HG02938 (cell line): ENCODE results near the gene NUDT6.
A peak's percentile ranks its signal among the peaks of the same experiment; 100 is the strongest.

Experiments used
- ATAC-seq: cut with Tn5 transposase; IDR thresholded peaks from one replicate; pipeline ENCODE4 v1.9.1; 2021; ENCODE audit warnings: mild to moderate bottlenecking, moderate library complexity; ENCODE audit not compliant: unreplicated experiment

The NUDT6 gene

GRCh38 chr4:122914938-122915337, 7.5 kb downstream of the NUDT6 start:
- no peak for ATAC-seq

DNA sequence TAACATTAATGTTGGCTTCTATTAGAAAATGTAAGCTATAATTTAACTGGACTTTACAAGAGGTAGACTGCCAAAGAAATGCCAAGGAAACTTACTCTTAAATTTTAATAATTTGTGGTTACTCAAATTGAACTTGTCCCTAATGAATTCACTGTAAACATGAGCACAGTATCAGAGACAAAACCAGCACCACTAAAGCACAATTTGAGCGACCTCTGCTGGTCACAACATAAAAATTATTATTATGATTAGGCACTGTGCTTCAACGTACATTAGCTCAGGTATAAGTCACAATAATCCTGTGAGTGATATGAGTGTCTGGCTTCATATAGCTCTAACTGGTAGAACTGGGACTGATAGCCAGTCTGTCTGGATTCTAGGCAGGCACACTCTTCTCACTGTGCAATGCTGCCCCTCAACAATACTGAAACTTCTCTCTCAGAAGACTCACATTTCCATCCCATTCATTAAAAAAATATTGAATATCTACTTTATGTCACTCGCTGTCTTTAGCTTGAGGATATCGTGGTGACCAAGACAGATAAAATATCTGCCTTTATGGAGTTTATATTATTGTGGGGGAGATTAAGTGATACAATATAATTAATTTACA, 8.0 kb downstream of the NUDT6 start:
- peak; percentile 93 for ATAC-seq

GRCh38 chr4:122912810-122913575, 9.4 kb downstream of the NUDT6 start:
- ATAC-seq, result no peak

DNA sequence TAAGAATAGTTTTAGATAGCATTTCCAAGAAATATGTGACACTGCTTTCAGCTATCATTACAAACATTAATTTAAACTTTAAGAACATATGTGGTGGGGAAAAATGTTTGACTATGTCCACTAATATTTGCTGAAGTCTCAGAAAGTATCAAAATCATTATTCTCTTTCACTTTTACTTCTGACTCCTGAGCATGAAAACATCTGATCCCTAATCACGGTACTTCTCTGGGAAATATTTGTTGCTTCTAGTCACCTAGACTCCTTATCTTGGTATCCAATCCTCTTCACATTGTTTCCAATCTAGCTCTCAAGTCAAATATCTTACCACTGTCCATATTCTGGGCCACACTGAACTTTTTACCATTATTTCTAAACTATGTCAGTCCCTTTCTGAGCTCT, 10.8 kb downstream of the NUDT6 start:
- ATAC-seq, result no peak

DNA sequence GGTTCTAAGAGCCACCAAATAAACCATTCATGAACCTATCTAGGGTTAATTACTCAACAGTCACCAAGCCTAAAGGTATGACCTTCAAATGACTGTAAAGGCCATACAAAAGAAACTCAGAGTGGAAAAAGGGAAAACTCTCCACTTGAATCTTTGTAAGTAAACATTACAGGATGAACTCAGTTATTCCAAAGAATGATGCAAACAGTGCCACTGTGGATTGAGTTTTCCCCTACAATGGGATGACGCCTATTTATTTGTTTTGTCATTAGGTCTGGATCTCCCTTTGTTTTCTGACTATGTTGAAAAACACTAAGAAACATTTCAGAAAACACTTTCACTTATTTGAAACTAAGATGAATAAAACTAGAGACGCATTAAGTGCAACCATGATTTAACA, 12.7 kb downstream of the NUDT6 start:
- no peak for ATAC-seq

- no peak for ATAC-seq
These were observed 14.2 kb downstream of the NUDT6 start for GRCh38 chr4:122908223-122908622.

GRCh38 chr4:122906859-122907305, 15.5 kb downstream of the NUDT6 start:
- ATAC-seq, result no peak

DNA sequence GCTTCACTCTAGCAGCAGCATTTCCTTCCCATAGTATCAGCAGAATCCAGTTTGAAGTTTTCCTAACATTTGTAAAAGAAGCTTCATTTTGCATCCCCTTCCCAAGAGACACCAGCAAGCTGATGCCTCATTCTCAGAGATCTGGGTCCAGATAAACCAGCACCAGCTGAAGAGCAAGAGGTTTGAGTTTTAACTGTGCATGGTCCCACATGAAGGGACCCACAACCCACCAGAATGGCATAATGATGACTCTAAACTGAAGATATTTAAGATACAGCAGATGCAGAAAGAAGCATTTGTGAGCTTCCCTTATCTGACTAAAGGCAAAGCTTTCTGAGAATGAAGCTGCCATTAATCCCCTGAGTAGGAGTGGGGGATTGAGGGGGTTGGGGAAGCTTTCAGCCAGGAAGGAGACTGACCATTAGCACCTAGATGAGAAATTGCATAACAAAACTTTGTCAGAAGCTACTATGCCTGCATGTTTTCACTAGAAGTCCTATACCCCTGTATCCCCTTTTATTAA, 18.6 kb downstream of the NUDT6 start:
- no peak for ATAC-seq

DNA sequence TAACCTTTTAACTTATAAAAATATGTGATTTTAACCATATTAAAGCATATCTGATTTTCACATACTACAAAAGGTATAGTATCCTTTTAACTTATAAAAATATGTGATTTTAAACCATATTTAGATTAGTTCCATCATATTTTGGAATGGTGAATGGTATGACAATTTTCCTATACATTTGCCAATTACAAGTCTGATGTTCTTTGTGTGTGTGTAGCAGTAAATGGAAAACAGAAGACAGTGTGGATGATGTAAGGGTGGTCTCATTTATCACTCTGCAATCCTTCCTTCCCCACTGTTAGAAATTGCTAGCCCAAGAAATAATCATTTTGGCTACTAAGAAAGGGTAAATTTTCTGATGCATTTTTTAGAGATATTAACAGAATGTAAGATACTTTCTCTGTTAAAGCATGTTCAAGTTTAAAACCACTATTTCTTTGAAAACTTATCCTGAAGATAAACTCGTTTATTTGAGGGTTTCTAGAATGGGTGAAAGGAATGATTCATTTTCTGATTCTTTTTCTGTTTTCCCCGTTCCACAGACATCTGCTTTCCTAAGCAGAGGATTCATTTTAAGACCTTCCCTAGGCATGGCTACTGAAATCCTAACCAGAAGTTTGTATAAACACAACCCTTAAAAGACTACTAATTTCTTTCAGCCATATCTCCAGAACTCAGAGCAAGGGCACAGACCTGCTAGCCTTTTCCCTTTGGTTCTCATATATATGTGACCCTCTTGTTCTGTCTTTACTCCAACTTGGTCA, 21.0 kb downstream of the NUDT6 start:
- no peak for ATAC-seq

GRCh38 chr4:122900314-122900713, 22.1 kb downstream of the NUDT6 start:
- ATAC-seq, result no peak

DNA sequence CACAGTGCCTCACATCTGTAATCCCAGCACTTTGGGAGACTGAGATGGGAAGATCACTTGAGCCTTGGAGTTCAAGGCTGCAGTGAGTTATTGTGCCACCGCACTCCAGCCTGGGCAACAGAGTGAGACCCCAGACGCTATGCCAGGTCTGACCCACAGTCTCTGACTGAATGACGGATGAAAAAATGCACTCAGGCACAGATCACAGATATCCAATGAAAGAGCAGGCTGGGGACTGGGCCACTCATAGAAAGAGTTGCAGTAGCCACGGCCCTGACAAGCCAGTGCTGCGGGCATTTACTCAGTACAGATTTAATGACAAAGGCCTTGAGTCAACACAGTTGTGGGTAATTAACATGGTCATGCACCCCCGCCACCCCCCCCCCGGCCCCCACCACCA, 22.7 kb downstream of the NUDT6 start:
- ATAC-seq, result no peak

GRCh38 chr4:122898370-122899150, 23.8 kb downstream of the NUDT6 start:
- ATAC-seq, result no peak

DNA sequence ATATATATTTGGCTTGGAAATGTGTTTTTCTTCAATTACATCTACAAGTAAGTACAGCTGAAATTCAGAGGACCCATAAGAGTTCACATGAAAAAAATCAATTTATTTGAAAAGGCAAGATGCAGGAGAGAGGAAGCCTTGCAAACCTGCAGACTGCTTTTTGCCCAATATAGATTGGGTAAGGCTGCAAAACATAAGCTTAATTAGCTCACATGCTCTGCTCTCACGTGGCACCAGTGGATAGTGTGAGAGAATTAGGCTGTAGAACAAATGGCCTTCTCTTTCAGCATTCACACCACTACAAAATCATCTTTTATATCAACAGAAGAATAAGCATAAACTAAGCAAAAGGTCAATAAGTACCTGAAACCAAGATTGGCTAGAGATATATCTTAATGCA, 26.1 kb downstream of the NUDT6 start:
- ATAC-seq, result no peak

GRCh38 chr4:122895336-122895995, 26.9 kb downstream of the NUDT6 start:
- ATAC-seq, result no peak

DNA sequence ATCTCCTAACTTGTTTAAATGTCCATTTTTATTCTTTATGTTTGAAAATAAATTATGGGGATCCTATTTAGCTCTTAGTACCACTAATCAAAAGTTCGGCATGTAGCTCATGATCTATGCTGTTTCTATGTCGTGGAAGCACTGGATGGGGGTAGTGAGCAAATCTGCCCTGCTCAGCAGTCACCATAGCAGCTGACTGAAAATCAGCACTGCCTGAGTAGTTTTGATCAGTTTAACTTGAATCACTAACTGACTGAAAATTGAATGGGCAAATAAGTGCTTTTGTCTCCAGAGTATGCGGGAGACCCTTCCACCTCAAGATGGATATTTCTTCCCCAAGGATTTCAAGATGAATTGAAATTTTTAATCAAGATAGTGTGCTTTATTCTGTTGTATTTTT, 27.6 kb downstream of the NUDT6 start:
- ATAC-seq, result no peak

DNA sequence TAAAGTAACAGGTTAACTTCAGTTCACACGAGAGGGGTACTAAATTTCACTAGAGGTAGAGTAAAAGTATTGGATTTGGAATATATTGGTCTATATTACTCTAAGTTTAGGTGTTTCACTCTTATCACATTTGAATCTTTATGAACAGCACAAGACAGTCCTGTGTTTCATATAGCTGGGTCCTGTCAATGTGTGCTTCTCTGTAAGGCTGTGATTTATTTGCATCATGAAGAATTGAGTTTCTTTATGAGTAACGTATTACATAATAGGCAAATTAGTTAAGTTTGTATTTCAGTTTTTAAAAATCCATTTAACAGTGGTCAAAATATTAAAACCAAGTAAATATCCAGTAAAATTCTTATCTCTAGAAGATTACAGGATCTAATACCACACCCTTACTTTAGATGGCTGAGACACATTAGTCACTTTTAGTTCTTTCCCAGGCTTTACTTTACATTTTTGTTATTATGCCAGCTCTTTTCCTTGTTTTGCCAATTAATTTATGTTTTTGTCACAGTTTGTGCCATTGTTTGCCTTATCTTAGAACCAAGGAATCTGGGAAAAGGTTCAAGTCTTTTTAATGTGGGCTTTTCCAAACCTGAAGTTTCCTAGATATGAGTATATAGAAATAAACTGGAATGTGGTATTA, 32.1 kb downstream of the NUDT6 start:
- ATAC-seq, result peak; percentile 65

GRCh38 chr4:122889726-122890125, 32.7 kb downstream of the NUDT6 start:
- ATAC-seq, result no peak

GRCh38 chr4:122884499-122884898, 37.9 kb downstream of the NUDT6 start:
- ATAC-seq, result no peak

- no peak for ATAC-seq
These were observed 39.3 kb downstream of the NUDT6 start for GRCh38 chr4:122882857-122883735.
